ENCODE data around the gene ZNHIT3.
A peak's percentile ranks its signal among the peaks of the same experiment; 100 is the strongest.

Gene ZNHIT3

GRCh38 chr17:36485805-36486203 is 677 bp upstream of the ZNHIT3 start:
- peak overlapping the region; percentile 53 for H3K27ac ChIP-seq (ENCODE audit: low read length)
- H3K4me1 ChIP-seq (ENCODE audit: control insufficient read depth in 1 of 2, insufficient read depth in 2 of 2, low read length in 2 of 2): peaks cover 5 to 33% of the 10 kb centered on the region in 2 donors
- H3K9me3 ChIP-seq (ENCODE audit: control insufficient read depth in 1 of 2, low read length in 2 of 2): no peaks in the 10 kb centered on the region
- H3K36me3 ChIP-seq (ENCODE audit: control insufficient read depth in 1 of 2, insufficient read depth in 2 of 2, low read length in 2 of 2): no peaks in the 10 kb centered on the region
- peak overlapping the region; percentile 90 to 98 for H3K4me3 ChIP-seq (ENCODE audit: low read depth in 1 of 2, low read length in 2 of 2)
- H3K27me3 ChIP-seq (ENCODE audit: low read depth, low read length): no peaks in the 10 kb centered on the region

GRCh38 chr17:36493956-36494355 is 7.5 kb downstream of the ZNHIT3 start:
- no peak overlapping the region for H3K27ac ChIP-seq (ENCODE audit: low read length)
- no peaks in the 10 kb centered on the region for H3K4me1 ChIP-seq (ENCODE audit: control insufficient read depth in 1 of 2, insufficient read depth in 2 of 2, low read length in 2 of 2)
- H3K27me3 ChIP-seq (ENCODE audit: low read depth, low read length): no peaks in the 10 kb centered on the region
- no peaks in the 10 kb centered on the region for H3K9me3 ChIP-seq (ENCODE audit: control insufficient read depth in 1 of 2, low read length in 2 of 2)
- no peak overlapping the region for H3K4me3 ChIP-seq (ENCODE audit: low read depth in 1 of 2, low read length in 2 of 2)
- H3K36me3 ChIP-seq (ENCODE audit: control insufficient read depth in 1 of 2, insufficient read depth in 2 of 2, low read length in 2 of 2): peaks cover 53 to 60% of the 10 kb centered on the region in 2 donors

- no peaks in the 10 kb centered on the region for H3K4me1 ChIP-seq (ENCODE audit: control insufficient read depth in 1 of 2, insufficient read depth in 2 of 2, low read length in 2 of 2)
- no peaks in the 10 kb centered on the region for H3K27me3 ChIP-seq (ENCODE audit: low read depth, low read length)
- no peaks in the 10 kb centered on the region for H3K9me3 ChIP-seq (ENCODE audit: control insufficient read depth in 1 of 2, low read length in 2 of 2)
- peaks cover 54 to 62% of the 10 kb centered on the region in 2 donors for H3K36me3 ChIP-seq (ENCODE audit: control insufficient read depth in 1 of 2, insufficient read depth in 2 of 2, low read length in 2 of 2)
- H3K27ac ChIP-seq (ENCODE audit: low read length): no peak overlapping the region
- no peak overlapping the region for H3K4me3 ChIP-seq (ENCODE audit: low read depth in 1 of 2, low read length in 2 of 2)
Measured at GRCh38 chr17:36494674-36495073, 8.2 kb downstream of the ZNHIT3 start.

GRCh38 chr17:36495076-36495578 is 8.6 kb downstream of the ZNHIT3 start:
- Histone ChIP-seq H3K9me3 (ENCODE audit: control insufficient read depth in 1 of 2, low read length in 2 of 2) (no peaks in the 10 kb centered on the region), H3K4me1 (ENCODE audit: control insufficient read depth in 1 of 2, insufficient read depth in 2 of 2, low read length in 2 of 2) (no peaks in the 10 kb centered on the region), H3K36me3 (ENCODE audit: control insufficient read depth in 1 of 2, insufficient read depth in 2 of 2, low read length in 2 of 2) (peaks cover 54 to 62% of the 10 kb centered on the region in 2 donors)

GRCh38 chr17:36496018-36496789 is 9.7 kb downstream of the ZNHIT3 start:
- H3K27me3 ChIP-seq (ENCODE audit: low read depth, low read length): no peaks in the 10 kb centered on the region
- H3K9me3 ChIP-seq (ENCODE audit: control insufficient read depth in 1 of 2, low read length in 2 of 2): no peaks in the 10 kb centered on the region
- no peak overlapping the region for H3K27ac ChIP-seq (ENCODE audit: low read length)
- H3K36me3 ChIP-seq (ENCODE audit: control insufficient read depth in 1 of 2, insufficient read depth in 2 of 2, low read length in 2 of 2): peaks cover 54 to 70% of the 10 kb centered on the region in 2 donors
- H3K4me3 ChIP-seq (ENCODE audit: low read depth in 1 of 2, low read length in 2 of 2): no peak overlapping the region
- H3K4me1 ChIP-seq (ENCODE audit: control insufficient read depth in 1 of 2, insufficient read depth in 2 of 2, low read length in 2 of 2): no peaks in the 10 kb centered on the region

More at GRCh38 chr17:36495076-36495578, 8.6 kb downstream of the ZNHIT3 start:
- H3K27me3 ChIP-seq (ENCODE audit: low read depth, low read length): no peaks in the 10 kb centered on the region
- H3K27ac ChIP-seq (ENCODE audit: low read length): no peak overlapping the region
- no peak overlapping the region for H3K4me3 ChIP-seq (ENCODE audit: low read depth in 1 of 2, low read length in 2 of 2)

GRCh38 chr17:36498155-36498554 is 11.7 kb downstream of the ZNHIT3 start:
- peaks cover 49 to 70% of the 10 kb centered on the region in 2 donors for H3K36me3 ChIP-seq (ENCODE audit: control insufficient read depth in 1 of 2, insufficient read depth in 2 of 2, low read length in 2 of 2)
- H3K27me3 ChIP-seq (ENCODE audit: low read depth, low read length): no peaks in the 10 kb centered on the region
- H3K27ac ChIP-seq (ENCODE audit: low read length): no peak overlapping the region
- H3K4me1 ChIP-seq (ENCODE audit: control insufficient read depth in 1 of 2, insufficient read depth in 2 of 2, low read length in 2 of 2): no peaks in the 10 kb centered on the region
- no peaks in the 10 kb centered on the region for H3K9me3 ChIP-seq (ENCODE audit: control insufficient read depth in 1 of 2, low read length in 2 of 2)
- no peak overlapping the region for H3K4me3 ChIP-seq (ENCODE audit: low read depth in 1 of 2, low read length in 2 of 2)

- Histone ChIP-seq H3K27me3 (ENCODE audit: low read depth, low read length) (no peaks in the 10 kb centered on the region), H3K4me3 (ENCODE audit: low read depth in 1 of 2, low read length in 2 of 2) (no peak overlapping the region), H3K27ac (ENCODE audit: low read length) (no peak overlapping the region), H3K9me3 (ENCODE audit: control insufficient read depth in 1 of 2, low read length in 2 of 2) (no peaks in the 10 kb centered on the region), H3K36me3 (ENCODE audit: control insufficient read depth in 1 of 2, insufficient read depth in 2 of 2, low read length in 2 of 2) (peaks cover 48 to 65% of the 10 kb centered on the region in 2 donors), H3K4me1 (ENCODE audit: control insufficient read depth in 1 of 2, insufficient read depth in 2 of 2, low read length in 2 of 2) (no peaks in the 10 kb centered on the region)
Measured at GRCh38 chr17:36498560-36499300, 12.2 kb downstream of the ZNHIT3 start.

- Histone ChIP-seq H3K4me1 (ENCODE audit: control insufficient read depth in 1 of 2, insufficient read depth in 2 of 2, low read length in 2 of 2) (no peaks in the 10 kb centered on the region), H3K36me3 (ENCODE audit: control insufficient read depth in 1 of 2, insufficient read depth in 2 of 2, low read length in 2 of 2) (peaks cover 40 to 52% of the 10 kb centered on the region in 2 donors), H3K9me3 (ENCODE audit: control insufficient read depth in 1 of 2, low read length in 2 of 2) (no peaks in the 10 kb centered on the region), H3K27me3 (ENCODE audit: low read depth, low read length) (no peaks in the 10 kb centered on the region), H3K4me3 (ENCODE audit: low read depth in 1 of 2, low read length in 2 of 2) (no peak overlapping the region), H3K27ac (ENCODE audit: low read length) (no peak overlapping the region)
Measured at GRCh38 chr17:36500745-36501225, 14.3 kb downstream of the ZNHIT3 start.

- no peaks in the 10 kb centered on the region for H3K9me3 ChIP-seq (ENCODE audit: control insufficient read depth in 1 of 2, low read length in 2 of 2)
- H3K27ac ChIP-seq (ENCODE audit: low read length): no peak overlapping the region
- no peaks in the 10 kb centered on the region for H3K4me1 ChIP-seq (ENCODE audit: control insufficient read depth in 1 of 2, insufficient read depth in 2 of 2, low read length in 2 of 2)
- no peaks in the 10 kb centered on the region for H3K27me3 ChIP-seq (ENCODE audit: low read depth, low read length)
- peaks cover 35 to 49% of the 10 kb centered on the region in 2 donors for H3K36me3 ChIP-seq (ENCODE audit: control insufficient read depth in 1 of 2, insufficient read depth in 2 of 2, low read length in 2 of 2)
- no peak overlapping the region for H3K4me3 ChIP-seq (ENCODE audit: low read depth in 1 of 2, low read length in 2 of 2)
Measured at GRCh38 chr17:36501351-36501750, 14.9 kb downstream of the ZNHIT3 start.

GRCh38 chr17:36501963-36502362 is 15.5 kb downstream of the ZNHIT3 start:
- Histone ChIP-seq H3K4me1 (ENCODE audit: control insufficient read depth in 1 of 2, insufficient read depth in 2 of 2, low read length in 2 of 2) (no peaks in the 10 kb centered on the region), H3K9me3 (ENCODE audit: control insufficient read depth in 1 of 2, low read length in 2 of 2) (no peaks in the 10 kb centered on the region), H3K4me3 (ENCODE audit: low read depth in 1 of 2, low read length in 2 of 2) (no peak overlapping the region), H3K36me3 (ENCODE audit: control insufficient read depth in 1 of 2, insufficient read depth in 2 of 2, low read length in 2 of 2) (peaks cover 30 to 49% of the 10 kb centered on the region in 2 donors), H3K27me3 (ENCODE audit: low read depth, low read length) (no peaks in the 10 kb centered on the region), H3K27ac (ENCODE audit: low read length) (no peak overlapping the region)

GRCh38 chr17:36503456-36504155 is 17.1 kb downstream of the ZNHIT3 start:
- Histone ChIP-seq H3K27me3 (ENCODE audit: low read depth, low read length) (no peaks in the 10 kb centered on the region), H3K9me3 (ENCODE audit: control insufficient read depth in 1 of 2, low read length in 2 of 2) (no peaks in the 10 kb centered on the region), H3K4me1 (ENCODE audit: control insufficient read depth in 1 of 2, insufficient read depth in 2 of 2, low read length in 2 of 2) (no peaks in the 10 kb centered on the region), H3K4me3 (ENCODE audit: low read depth in 1 of 2, low read length in 2 of 2) (no peak overlapping the region), H3K36me3 (ENCODE audit: control insufficient read depth in 1 of 2, insufficient read depth in 2 of 2, low read length in 2 of 2) (peaks cover 23 to 39% of the 10 kb centered on the region in 2 donors), H3K27ac (ENCODE audit: low read length) (no peak overlapping the region)

All from muscle layer of duodenum (tissue), 2 donors.